ENCODE results near the gene MYBPHL. TPM values are rescaled to one million over a fixed set of nuclear protein-coding genes. Genes with fewer than 3 reads are reported as not detected.

The MYBPHL gene
- total and polyA plus RNA-seq, 2 of the 13 experiments (the other 11 are each of a cell fraction or from before 2014, with no cell fraction given), result 3.7 to 3.8 TPM

GRCh38 chr1:109306832-109307273 lies at the start of gene MYBPHL (continued):
- no peak for TF ChIP-seq FOXP1 (IDR thresholded peaks at IDR 0.05)
- no peak for TF ChIP-seq FOXP1 (CRISPR knock-in tag; IDR thresholded peaks at IDR 0.05)
- TF ChIP-seq YEATS2 (CRISPR knock-in tag; IDR thresholded peaks at IDR 0.05; ENCODE audit: borderline replicate concordance), result no peak

- H4K20me1 ChIP-seq (ENCODE audit: insufficient read depth, low read length), result no peaks in the 10 kb centered on the region
- DNase-seq (ENCODE audit: low spot score) (no peak), ATAC-seq (no peak), FAIRE-seq (no peak)
- BruUV-seq (replicated peaks), result no TSS peak
- ChIA-PET POLR2A (interaction anchor here (0.7 kb wide), 1 partner anchor 10 kb away, joined by 3 read pairs; no protein-coding TSS in a partner anchor), CTCF (ENCODE audit: low intra/inter-chr PET ratio, low total read pairs) (no interaction called here)
- no peak overlapping the region for H3K4me2 ChIP-seq (ENCODE audit: low read depth, low read length)
- in situ Hi-C loops (cut with HindIII; ENCODE audit: extremely low pct_ligation_motif_present, low pct_unique_long_range_greater_than_20kb) (no loop called here), intact Hi-C loops (cut with micrococcal nuclease; ENCODE audit: unreplicated experiment) (no loop called here)
- H2AFZ ChIP-seq (ENCODE audit: low read length), result no peak overlapping the region
- peaks cover 11 to 31% of the 10 kb centered on the region in 2 experiments for H3K36me3 ChIP-seq (replicated peaks in 1 of 2; ENCODE audit: control insufficient read depth in 1 of 2, insufficient read depth in 2 of 2, low read length in 2 of 2)
- H3K79me2 ChIP-seq (ENCODE audit: insufficient read depth, low read length), result no peaks in the 10 kb centered on the region
- H3K27ac ChIP-seq (ENCODE audit: extremely low read length, insufficient read depth, low read length), result no peak overlapping the region
- no peak for TF ChIP-seq KLF16 (CRISPR knock-in tag; IDR thresholded peaks at IDR 0.05)
- no peak for TF ChIP-seq IKZF5 (CRISPR knock-in tag; IDR thresholded peaks at IDR 0.05)
- no peak for TF ChIP-seq ZNF441 (CRISPR knock-in tag; IDR thresholded peaks at IDR 0.05; ENCODE audit: borderline replicate concordance)
- no peak for TF ChIP-seq SRSF4 (IDR thresholded peaks at IDR 0.05; ENCODE audit: low read depth, low read length, poor library complexity, severe bottlenecking)
- TF ChIP-seq MLLT10 (CRISPR knock-in tag; IDR thresholded peaks at IDR 0.05), result no peak
- no peak for TF ChIP-seq KLF13 (CRISPR knock-in tag; IDR thresholded peaks at IDR 0.05)
- TF ChIP-seq ZNF337 (CRISPR knock-in tag; IDR thresholded peaks at IDR 0.05; ENCODE audit: borderline replicate concordance, low read depth), result no peak
- TF ChIP-seq TFAP4 (IDR thresholded peaks at IDR 0.05; ENCODE audit: borderline replicate concordance, low read depth), result no peak
- TF ChIP-seq ZKSCAN5 (CRISPR knock-in tag; IDR thresholded peaks at IDR 0.05), result no peak
- WGBS (ENCODE audit: low lambda C conversion rate), result 83% methylated on average over 1 of the region's 1 CpG
- H3K9me3 ChIP-seq (ENCODE audit: low read length), result no peaks in the 10 kb centered on the region
- no peaks in the 10 kb centered on the region for H3K4me1 ChIP-seq (ENCODE audit: insufficient read depth, low read length)
- no peak overlapping the region for H3K4me3 ChIP-seq (replicated peaks in 1 of 3; ENCODE audit: insufficient read depth in 1 of 3, low read depth in 2 of 3, low read length in 3 of 3)
- H3K9ac ChIP-seq (ENCODE audit: insufficient read depth, low read depth, low read length), result no peak overlapping the region
- H3K27me3 ChIP-seq (ENCODE audit: control insufficient read depth in 1 of 2, insufficient read depth in 2 of 2, low read length in 2 of 2), result no peaks in the 10 kb centered on the region
Observed at GRCh38 chr1:109356505-109356904, 49.7 kb upstream of the MYBPHL start.
